ENCODE results near the gene CSTPP1. TPM values are rescaled to one million over a fixed set of nuclear protein-coding genes. Genes with fewer than 3 reads are reported as not detected.

Gene CSTPP1
- total and polyA plus RNA-seq, 2 of the 8 experiments (the other 6 are each of a cell fraction or from before 2014, with no cell fraction given) = 24.2 to 28.7 TPM

DNA sequence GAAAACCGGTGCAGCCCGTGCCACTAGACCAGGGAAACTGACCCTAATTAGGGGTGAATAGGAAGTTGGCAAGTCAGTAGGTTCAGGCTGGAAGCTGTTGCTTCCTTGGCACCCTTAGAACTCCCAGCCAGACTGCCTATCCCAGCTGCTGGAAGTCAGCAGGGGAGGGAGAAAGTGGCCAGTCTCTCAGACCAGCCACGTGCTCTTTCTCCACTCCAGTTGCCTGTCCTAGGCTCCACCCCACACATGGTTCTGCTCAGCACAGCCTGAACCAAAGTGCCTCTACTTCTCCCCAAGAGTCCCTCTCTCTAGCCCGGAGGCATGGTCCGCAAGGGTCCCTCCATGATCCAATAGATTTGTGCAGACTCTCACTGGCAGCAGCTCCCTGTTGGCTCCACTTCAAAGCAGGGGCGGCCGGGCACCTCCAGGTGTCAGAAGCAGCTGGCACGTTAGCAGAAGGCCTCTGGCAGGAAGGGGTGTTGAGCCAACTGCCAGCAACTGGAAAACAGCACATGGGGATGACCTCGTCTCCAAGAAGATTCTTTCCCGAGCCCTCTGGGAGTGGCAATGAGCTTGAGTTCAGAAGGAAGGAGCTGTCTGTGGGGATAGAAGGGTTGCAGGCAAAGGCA is 212.5 kb downstream of the CSTPP1 start:
- H3K79me1 ChIP-seq (ENCODE audit: low read depth, low read length) = no peaks in the 10 kb centered on the region
- H4K20me1 ChIP-seq (replicated peaks in 1 of 2; ENCODE audit: control insufficient read depth in 1 of 2, insufficient read depth in 2 of 2, low read length in 2 of 2) = no peaks in the 10 kb centered on the region
- H4K91ac ChIP-seq (replicated peaks; ENCODE audit: insufficient read length, low read length) = no peak overlapping the region
- H3K4me2 ChIP-seq (ENCODE audit: insufficient read depth in 1 of 2, low read depth in 2 of 2, low read length in 2 of 2) = no peak overlapping the region
- H3K18ac ChIP-seq (ENCODE audit: extremely low read depth, low read length) = no peak overlapping the region
- no peak overlapping the region for H3K4ac ChIP-seq (replicated peaks; ENCODE audit: insufficient read length, low read depth, low read length)
- no peak overlapping the region for H3K14ac ChIP-seq (ENCODE audit: insufficient read length)
- TF ChIP-seq HDAC6 (IDR thresholded peaks at IDR 0.05; ENCODE audit: low read depth, low read length) = no peak
- TF ChIP-seq PHF8 (conservative IDR thresholded peaks at IDR 0.05; ENCODE audit: low read depth, low read length) = no peak
- TF ChIP-seq BCL11A (IDR thresholded peaks at IDR 0.05; ENCODE audit: low read depth in 2 of 2, low read length in 2 of 2) = no peak
- no peak for TF ChIP-seq KDM1A (IDR thresholded peaks at IDR 0.05; ENCODE audit: borderline replicate concordance, low read length)
- no peak for TF ChIP-seq SP1 (IDR thresholded peaks at IDR 0.05; ENCODE audit: low read depth, low read length)
- TF ChIP-seq CREB1 (IDR thresholded peaks at IDR 0.05) = no peak
- TF ChIP-seq NRF1 (IDR thresholded peaks at IDR 0.05; ENCODE audit: low read depth, low read length) = no peak
- no peak for TF ChIP-seq POLR2AphosphoS5 (IDR thresholded peaks at IDR 0.05; ENCODE audit: low read depth, low read length)
- no peak for TF ChIP-seq TBP (IDR thresholded peaks at IDR 0.05; ENCODE audit: low read depth, low read length)
- TF ChIP-seq RXRA (IDR thresholded peaks at IDR 0.05; ENCODE audit: insufficient read depth, low read depth, low read length) = no peak
- TF ChIP-seq TEAD4 (IDR thresholded peaks at IDR 0.05; ENCODE audit: low read depth, low read length) = no peak
- no peak for TF ChIP-seq GABPA (IDR thresholded peaks at IDR 0.05; ENCODE audit: borderline replicate concordance, insufficient read depth, low read length)
- no peak for TF ChIP-seq RFX5 (IDR thresholded peaks at IDR 0.05; ENCODE audit: borderline replicate concordance, low read depth, low read length)
- no peak for TF ChIP-seq JUND (IDR thresholded peaks at IDR 0.05; ENCODE audit: low read length)
- H4K8ac ChIP-seq (ENCODE audit: extremely low read depth, insufficient read depth, low read length) = no peak overlapping the region
- H2BK12ac ChIP-seq (ENCODE audit: low read depth, low read length) = no peak overlapping the region
- no peak overlapping the region for H3K27ac ChIP-seq (ENCODE audit: low read depth, low read length)
- no peak overlapping the region for H4K5ac ChIP-seq (ENCODE audit: insufficient read length, low read depth, low read length)
- 95% methylated on average over 10 of the region's 10 CpGs; no CpG with 5 or more reads in 1 of the 2 experiments for WGBS, 2 experiments (ENCODE audit: extremely low coverage in 1 of 2, insufficient coverage in 1 of 2, insufficient read length in 1 of 2, insufficient replicate concordance in 2 of 2, low coverage in 1 of 2, low lambda C conversion rate in 2 of 2, missing lambda C conversion rate in 1 of 2)
- FAIRE-seq = no peak
- H3K79me2 ChIP-seq (ENCODE audit: control insufficient read depth in 1 of 2, insufficient read depth in 2 of 2, low read length in 2 of 2) = no peaks in the 10 kb centered on the region
- H2BK20ac ChIP-seq (ENCODE audit: low read length) = no peak overlapping the region
- no peak overlapping the region for H2BK120ac ChIP-seq (replicated peaks; ENCODE audit: low read depth, low read length)
- H3K27me3 ChIP-seq (replicated peaks in 1 of 4; ENCODE audit: control insufficient read depth in 3 of 4, extremely low read depth in 1 of 4, insufficient read depth in 3 of 4, low read length in 3 of 4) = no peaks in the 10 kb centered on the region
- no peak overlapping the region for H3K9ac ChIP-seq (replicated peaks in 1 of 4; ENCODE audit: extremely low read depth in 1 of 4, low read depth in 3 of 4, low read length in 3 of 4)
- no peak overlapping the region for H2BK15ac ChIP-seq (ENCODE audit: low read length)
- POLR2A ChIA-PET (ENCODE audit: partially characterized antibody) = interaction anchor here (0.6 kb wide), 2 partner anchors 32 to 283 kb away, joined by 3 to 4 read pairs; no protein-coding TSS in a partner anchor
- peaks cover 0 to 4% (median 2%) of the 10 kb centered on the region in 4 experiments; a peak in 4 of 7 replicates for H3K4me1 ChIP-seq (replicated peaks in 1 of 4; ENCODE audit: control insufficient read depth in 3 of 4, insufficient read depth in 4 of 4, low read length in 3 of 4)
- no peak overlapping the region for H3K4me3 ChIP-seq (ENCODE audit: extremely low read depth in 1 of 4, insufficient read depth in 2 of 4, low read depth in 3 of 4, low read length in 4 of 4)
- DNase-seq (ENCODE audit: low read depth in 1 of 2, low spot score in 2 of 2) = no peak
- H3K23me2 ChIP-seq (ENCODE audit: low read depth, low read length) = no peaks in the 10 kb centered on the region
- no peak overlapping the region for H2AFZ ChIP-seq (ENCODE audit: low read length)
- H2BK5ac ChIP-seq (ENCODE audit: low read depth, low read length) = no peak overlapping the region
- no peaks in the 10 kb centered on the region for H3K9me3 ChIP-seq (ENCODE audit: insufficient read depth in 2 of 2, low read depth in 1 of 2, low read length in 1 of 2)
- no peak overlapping the region for H2AK5ac ChIP-seq (ENCODE audit: low read depth, low read length)
- no peak overlapping the region for H3K56ac ChIP-seq (replicated peaks; ENCODE audit: insufficient read length, low read depth, low read length)
- no peak overlapping the region for H3K23ac ChIP-seq (ENCODE audit: insufficient read length)
- H3K36me3 ChIP-seq (ENCODE audit: control insufficient read depth in 2 of 4, insufficient read depth in 4 of 4, low read length in 3 of 4) = no peaks in the 10 kb centered on the region
- CTCF ChIA-PET (ENCODE audit: partially characterized antibody) = interaction anchor here (1.1 to 1.4 kb wide), 3 partner anchors 18 to 252 kb away, joined by 3 to 4 read pairs (median 3); partner anchors contain the start of gene CSTPP1
